Prostate gland (tissue), 2 donors: ENCODE results near the gene FMNL2.

Source experiments
- CTCF ChIP-seq, 4 experiments: fragments of 200-600 bp in 2 of 4; fragments of 450-650 bp in 2 of 4; sonication (generic) in 2 of 4; IDR thresholded peaks; 1 replicate in 3 of 4; 2 replicates in 1 of 4; pipeline ENCODE4 v1.5.1; 2016 to 2019; ENCODE audit warnings: antibody characterized with exemption in 4 of 4, mild to moderate bottlenecking in 2 of 4, moderate library complexity in 2 of 4
- POLR2AphosphoS5 ChIP-seq: sonication (generic); formaldehyde crosslinking; IDR thresholded peaks from one replicate; pipeline ENCODE4 v1.6.1; 2017; ENCODE audit warnings: antibody characterized with exemption

GRCh38 chr2:152577579-152577978, 242.6 kb downstream of the FMNL2 start:
- TF ChIP-seq POLR2AphosphoS5 (no peak), CTCF (IDR thresholded peaks at IDR 0.05) (no peak)
